Measurements from ENCODE around the gene MAPK6. TPM values are rescaled to one million over a fixed set of nuclear protein-coding genes. Genes with fewer than 3 reads are reported as not detected.
A peak's percentile ranks its signal among the peaks of the same experiment; 100 is the strongest.
"Not testable (repeated sequence)": the region's sequence is repeated elsewhere in the genome, so short reads cannot be mapped to it uniquely, and the experiment has no call there.

MAPK6 gene
- total RNA-seq, 1 donor from 2014 or later: 21.1 TPM

GRCh38 chr15:52039925-52040781 lies 21.1 kb downstream of the MAPK6 start:
- Histone ChIP-seq H3K4me1 (peaks cover 24% of the 10 kb centered on the region), H3K27me3 (ENCODE audit: low read depth) (no peaks in the 10 kb centered on the region), H3K36me3 (no peaks in the 10 kb centered on the region), H3K4me3 (no peak overlapping the region), H3K27ac (no peak overlapping the region), H3K9me3 (no peaks in the 10 kb centered on the region)
- intact Hi-C loops (cut with DNase I): no loop called here
- DNase-seq (no peak), ATAC-seq (peak; percentile 52 to 68)
- TF ChIP-seq, protein P1, sequence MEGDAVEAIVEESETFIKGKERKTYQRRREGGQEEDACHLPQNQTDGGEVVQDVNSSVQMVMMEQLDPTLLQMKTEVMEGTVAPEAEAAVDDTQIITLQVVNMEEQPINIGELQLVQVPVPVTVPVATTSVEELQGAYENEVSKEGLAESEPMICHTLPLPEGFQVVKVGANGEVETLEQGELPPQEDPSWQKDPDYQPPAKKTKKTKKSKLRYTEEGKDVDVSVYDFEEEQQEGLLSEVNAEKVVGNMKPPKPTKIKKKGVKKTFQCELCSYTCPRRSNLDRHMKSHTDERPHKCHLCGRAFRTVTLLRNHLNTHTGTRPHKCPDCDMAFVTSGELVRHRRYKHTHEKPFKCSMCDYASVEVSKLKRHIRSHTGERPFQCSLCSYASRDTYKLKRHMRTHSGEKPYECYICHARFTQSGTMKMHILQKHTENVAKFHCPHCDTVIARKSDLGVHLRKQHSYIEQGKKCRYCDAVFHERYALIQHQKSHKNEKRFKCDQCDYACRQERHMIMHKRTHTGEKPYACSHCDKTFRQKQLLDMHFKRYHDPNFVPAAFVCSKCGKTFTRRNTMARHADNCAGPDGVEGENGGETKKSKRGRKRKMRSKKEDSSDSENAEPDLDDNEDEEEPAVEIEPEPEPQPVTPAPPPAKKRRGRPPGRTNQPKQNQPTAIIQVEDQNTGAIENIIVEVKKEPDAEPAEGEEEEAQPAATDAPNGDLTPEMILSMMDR (IDR thresholded peaks at IDR 0.05): no peak

- peaks cover 40% of the 10 kb centered on the region for H3K4me1 ChIP-seq
- TF ChIP-seq, protein P1 (IDR thresholded peaks at IDR 0.05): no peak
- intact Hi-C loops (cut with DNase I): no loop called here
These were observed 23.2 kb downstream of the MAPK6 start for GRCh38 chr15:52042051-52042851.

GRCh38 chr15:52045795-52046298 lies 26.8 kb downstream of the MAPK6 start:
- H3K27ac ChIP-seq; H3K27me3 ChIP-seq (ENCODE audit: low read depth); DNase-seq; H3K9me3 ChIP-seq; intact Hi-C loops (cut with DNase I); H3K4me3 ChIP-seq; ATAC-seq: not testable (repeated sequence)
- peaks cover 23% of the 10 kb centered on the region for H3K36me3 ChIP-seq
- H3K4me1 ChIP-seq: peaks cover 27% of the 10 kb centered on the region

More at GRCh38 chr15:52042051-52042851, 23.2 kb downstream of the MAPK6 start:
- Histone ChIP-seq H3K4me3 (no peak overlapping the region), H3K9me3 (no peaks in the 10 kb centered on the region), H3K36me3 (no peaks in the 10 kb centered on the region), H3K27me3 (ENCODE audit: low read depth) (no peaks in the 10 kb centered on the region), H3K27ac (no peak overlapping the region)
- no peak for DNase-seq
- no peak for ATAC-seq

DNA sequence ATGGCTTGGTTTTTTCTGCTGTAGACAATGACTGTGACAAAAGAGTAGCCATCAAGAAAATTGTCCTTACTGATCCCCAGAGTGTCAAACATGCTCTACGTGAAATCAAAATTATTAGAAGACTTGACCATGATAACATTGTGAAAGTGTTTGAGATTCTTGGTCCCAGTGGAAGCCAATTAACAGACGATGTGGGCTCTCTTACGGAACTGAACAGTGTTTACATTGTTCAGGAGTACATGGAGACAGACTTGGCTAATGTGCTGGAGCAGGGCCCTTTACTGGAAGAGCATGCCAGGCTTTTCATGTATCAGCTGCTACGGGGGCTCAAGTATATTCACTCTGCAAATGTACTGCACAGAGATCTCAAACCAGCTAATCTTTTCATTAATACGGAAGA lies 27.5 kb downstream of the MAPK6 start:
- intact Hi-C loops (cut with DNase I); DNase-seq; H3K9me3 ChIP-seq; H3K4me3 ChIP-seq; H3K27me3 ChIP-seq (ENCODE audit: low read depth): not testable (repeated sequence)
- H3K36me3 ChIP-seq: peaks cover 25% of the 10 kb centered on the region
- H3K4me1 ChIP-seq: peaks cover 24% of the 10 kb centered on the region
- peak; percentile 83 to 84 for ATAC-seq
- peak overlapping the region; percentile 13 for H3K27ac ChIP-seq

GRCh38 chr15:52050416-52050815 lies 31.4 kb downstream of the MAPK6 start:
- Histone ChIP-seq H3K9me3 (no peaks in the 10 kb centered on the region), H3K4me3 (no peak overlapping the region), H3K4me1 (peaks cover 14% of the 10 kb centered on the region), H3K27ac (no peak overlapping the region), H3K36me3 (peaks cover 36% of the 10 kb centered on the region), H3K27me3 (ENCODE audit: low read depth) (no peaks in the 10 kb centered on the region)
- TF ChIP-seq, protein P1 (IDR thresholded peaks at IDR 0.05): no peak
- no peak for DNase-seq
- intact Hi-C loops (cut with DNase I): no loop called here
- ATAC-seq: no peak

- peak in 1 of 2 donors; percentile 36 for ATAC-seq
- TF ChIP-seq, protein P1 (IDR thresholded peaks at IDR 0.05): no peak
- Histone ChIP-seq H3K36me3 (peaks cover 47% of the 10 kb centered on the region), H3K4me3 (no peak overlapping the region), H3K9me3 (no peaks in the 10 kb centered on the region), H3K27ac (no peak overlapping the region), H3K27me3 (ENCODE audit: low read depth) (no peaks in the 10 kb centered on the region), H3K4me1 (no peaks in the 10 kb centered on the region)
- intact Hi-C loops (cut with DNase I): no loop called here
- no peak for DNase-seq
These were observed 33.3 kb downstream of the MAPK6 start for GRCh38 chr15:52052066-52052935.
